SK-N-SH (cell line): ENCODE measurements around the gene KRT17. TPM values are rescaled to one million over a fixed set of nuclear protein-coding genes. Genes with fewer than 3 reads are reported as not detected.

ENCODE experiments used
- CTCF ChIA-PET: fragments of 300-600, 350-600 bp; formaldehyde crosslinking; extraction: SDS; loops from one replicate; lab custom pipeline; 2021; lab: Yijun Ruan, JAX
- POLR2A ChIA-PET: fragments of 350-600 bp; sonication (Branson Sonifier 250); formaldehyde crosslinking; extraction: SDS; loops from one replicate; lab custom pipeline; 2020; ENCODE audit warnings: antibody characterized with exemption, inconsistent platforms; lab: Yijun Ruan, JAX
- DNase-seq: peaks from one replicate; pipeline ENCODE4 v3.0.0; 2012
- H2AFZ ChIP-seq: fragments of 200-600 bp; sonication (generic); 2 replicates; pipeline ENCODE4 v1.8.1; 2016; ENCODE audit warnings: antibody characterized with exemption, mild to moderate bottlenecking, low read depth
- H3F3A ChIP-seq: fragments of 200-600 bp; sonication (generic); replicated peaks from 2 replicates; pipeline ENCODE3; 2016; ENCODE audit warnings: antibody characterized with exemption, mild to moderate bottlenecking; ENCODE audit not compliant: insufficient read depth
- H3K27ac ChIP-seq, 2 experiments: fragments of 200-500 bp in 1 of 2; fragments of 200-600 bp in 1 of 2; sonication (Bioruptor generic) in 1 of 2; sonication (generic), shearing (Covaris generic) in 1 of 2; 2 replicates each; pipeline versions ENCODE4 v1.5.1 to v1.6.1; 2014 to 2016; ENCODE audit warnings: low read depth in 2 of 2, inconsistent platforms in 1 of 2, low read length in 1 of 2, mild to moderate bottlenecking in 1 of 2, mixed read lengths in 1 of 2
- H3K27me3 ChIP-seq: fragments of 200-600 bp; sonication (generic), shearing (Covaris generic); 2 replicates; pipeline ENCODE4 v1.6.1; 2016; ENCODE audit warnings: mixed run types; ENCODE audit not compliant: insufficient read depth
- H3K36me3 ChIP-seq, 2 experiments: fragments of 200-500 bp in 1 of 2; fragments of 200-600 bp in 1 of 2; sonication (Bioruptor generic) in 1 of 2; sonication (generic) in 1 of 2; replicated peaks in 1 of 2; 2 replicates each; pipeline versions ENCODE3 to v1.5.1; 2014 to 2016; ENCODE audit warnings: low read length in 1 of 2, mild to moderate bottlenecking in 1 of 2; ENCODE audit not compliant: insufficient read depth in 2 of 2, control insufficient read depth in 1 of 2
- H3K4me1 ChIP-seq, 2 experiments: fragments of 200-500 bp in 1 of 2; fragments of 200-600 bp in 1 of 2; sonication (Bioruptor generic) in 1 of 2; sonication (generic), shearing (Covaris generic) in 1 of 2; 2 replicates each; pipeline versions ENCODE4 v1.5.1 to v1.6.1; 2014 to 2016; ENCODE audit warnings: low read depth in 1 of 2, low read length in 1 of 2, mixed run types in 1 of 2; ENCODE audit not compliant: insufficient read depth in 2 of 2, control insufficient read depth in 1 of 2
- H3K4me2 ChIP-seq: fragments of 200-600 bp; sonication (generic), shearing (Covaris generic); 2 replicates; pipeline ENCODE4 v1.6.1; 2017; ENCODE audit warnings: mixed run types
- H3K4me3 ChIP-seq, 2 experiments: fragments of 200-500 bp in 1 of 2; fragments of 200-600 bp in 1 of 2; sonication (Bioruptor generic) in 1 of 2; sonication (generic), shearing (Covaris generic) in 1 of 2; 2 replicates each; pipeline versions ENCODE4 v1.5.1 to v1.8.1; 2014 to 2016; ENCODE audit warnings: low read depth in 2 of 2, inconsistent platforms in 1 of 2, low read length in 1 of 2, mild to moderate bottlenecking in 1 of 2, mixed read lengths in 1 of 2, moderate library complexity in 1 of 2
- H3K79me2 ChIP-seq: fragments of 200-600 bp; sonication (generic); 2 replicates; pipeline ENCODE4 v1.8.1; 2017; ENCODE audit warnings: mild to moderate bottlenecking; ENCODE audit not compliant: insufficient read depth
- H3K9ac ChIP-seq: fragments of 200-600 bp; sonication (generic); 2 replicates; pipeline ENCODE4 v1.6.1; 2017; ENCODE audit warnings: mixed run types
- H3K9me2 ChIP-seq: fragments of 200-600 bp; sonication (generic); 2 replicates; pipeline ENCODE4 v1.6.1; 2017; ENCODE audit warnings: mixed run types
- H3K9me3 ChIP-seq: fragments of 200-600 bp; sonication (generic); 2 replicates; pipeline ENCODE4 v1.6.1; 2017; ENCODE audit warnings: mixed run types, mild to moderate bottlenecking, moderate library complexity
- H4K20me1 ChIP-seq: fragments of 200-600 bp; sonication (generic); 2 replicates; pipeline ENCODE4 v1.6.1; 2017; ENCODE audit warnings: mild to moderate bottlenecking, mixed run types; ENCODE audit not compliant: insufficient read depth
- CHD2 ChIP-seq: fragments of 150-350 bp; IDR thresholded peaks from 2 replicates; pipeline ENCODE4 v1.6.1; 2018; ENCODE audit warnings: low read length; ENCODE audit not compliant: partially characterized antibody
- ELF1 ChIP-seq: IDR thresholded peaks from 2 replicates; pipeline ENCODE4 v1.4.0; 2012
- FOSL2 ChIP-seq: IDR thresholded peaks from 2 replicates; pipeline ENCODE4 v1.4.0; 2012; ENCODE audit warnings: low read depth, mild to moderate bottlenecking, moderate library complexity, borderline replicate concordance
- FOXJ3 ChIP-seq: sonication (generic); formaldehyde crosslinking; IDR thresholded peaks from 2 replicates; pipeline ENCODE4 v1.5.1; 2020; ENCODE audit warnings: mild to moderate bottlenecking, missing genetic modification reagents
- FOXM1 ChIP-seq: IDR thresholded peaks from 2 replicates; pipeline ENCODE4 v1.4.0; 2012; ENCODE audit warnings: low read depth, mild to moderate bottlenecking
- GABPA ChIP-seq: IDR thresholded peaks from 2 replicates; pipeline ENCODE4 v1.4.0; 2012; ENCODE audit warnings: low read depth, mild to moderate bottlenecking
- GATA2 ChIP-seq: sonication (generic); formaldehyde crosslinking; IDR thresholded peaks from 2 replicates; pipeline ENCODE4 v1.5.0; 2020; ENCODE audit warnings: mild to moderate bottlenecking, missing genetic modification reagents
- JUND ChIP-seq: IDR thresholded peaks from 2 replicates; pipeline ENCODE4 v1.4.0; 2012
- MEF2A ChIP-seq: IDR thresholded peaks from 2 replicates; pipeline ENCODE4 v1.4.0; 2012; ENCODE audit warnings: low read depth, borderline replicate concordance
- MXI1 ChIP-seq: IDR thresholded peaks from 2 replicates; pipeline ENCODE4 v1.6.1; 2012; ENCODE audit warnings: mild to moderate bottlenecking, low read depth, low read length, improper control_type of control experiment
- NRF1 ChIP-seq: IDR thresholded peaks from 2 replicates; pipeline ENCODE4 v1.6.1; 2012; ENCODE audit warnings: low read depth, mild to moderate bottlenecking, low read length
- RAD21 ChIP-seq: IDR thresholded peaks from 2 replicates; pipeline ENCODE4 v1.6.1; 2012; ENCODE audit warnings: mild to moderate bottlenecking, low read length
- RCOR1 ChIP-seq: fragments of 150-350 bp; IDR thresholded peaks from 2 replicates; pipeline ENCODE4 v1.6.1; 2017; ENCODE audit warnings: antibody characterized with exemption, low read length
- RFX5 ChIP-seq: IDR thresholded peaks from 2 replicates; pipeline ENCODE4 v1.6.1; 2012; ENCODE audit warnings: mild to moderate bottlenecking, improper control_type of control experiment, low read length
- RXRA ChIP-seq: IDR thresholded peaks from 2 replicates; pipeline ENCODE4 v1.4.0; 2012; ENCODE audit warnings: low read depth, mild to moderate bottlenecking, borderline replicate concordance
- SIN3A ChIP-seq: IDR thresholded peaks from 2 replicates; pipeline ENCODE4 v1.6.1; 2012; ENCODE audit warnings: low read depth, mild to moderate bottlenecking, low read length, moderate library complexity, borderline replicate concordance
- SMC3 ChIP-seq: IDR thresholded peaks from 2 replicates; pipeline ENCODE4 v1.6.1; 2012; ENCODE audit warnings: low read depth, low read length, improper control_type of control experiment
- TAF1 ChIP-seq: IDR thresholded peaks from 2 replicates; pipeline ENCODE4 v1.6.1; 2012; ENCODE audit warnings: low read depth, mild to moderate bottlenecking, low read length, moderate library complexity, borderline replicate concordance
- TEAD4 ChIP-seq: IDR thresholded peaks from 2 replicates; pipeline ENCODE4 v1.4.0; 2012; ENCODE audit warnings: mild to moderate bottlenecking, borderline replicate concordance; ENCODE audit not compliant: insufficient read depth
- YY1 ChIP-seq: IDR thresholded peaks from 2 replicates; pipeline ENCODE4 v1.4.0; 2012; ENCODE audit warnings: low read depth, mild to moderate bottlenecking
- WGBS: methylation state at CpG from one replicate; pipeline ENCODE4 v1.1.6; 2017; ENCODE audit warnings: low lambda C conversion rate; 5-methylcytosine and 5-hydroxymethylcytosine counted together
- polyA plus RNA-seq, 3 experiments: library from polyadenylated mRNA; depleted of rRNA; stranded (reverse); fragments of >200 nt; gene quantifications; 2 replicates each; pipeline ENCODE4 v1.2.3, GENCODE V29; 2012
- TF ChIP-seq, protein P1 (sequence below): IDR thresholded peaks from 2 replicates; pipeline ENCODE4 v1.4.0; 2012; ENCODE audit warnings: low read depth, borderline replicate concordance
- TF ChIP-seq, protein P2 (sequence below): IDR thresholded peaks from 2 replicates; pipeline ENCODE4 v1.4.0; 2012; ENCODE audit warnings: low read depth
- TF ChIP-seq, protein P3 (sequence below): IDR thresholded peaks from 2 replicates; pipeline ENCODE4; 2012
- TF ChIP-seq, protein P4 (sequence below): IDR thresholded peaks from 2 replicates; pipeline ENCODE4 v1.4.0; 2012; ENCODE audit warnings: low read depth, borderline replicate concordance
- TF ChIP-seq, protein P5 (sequence below): fragments of 200-600 bp; sonication (generic); IDR thresholded peaks from 2 replicates; pipeline ENCODE4 v1.6.1; 2017; ENCODE audit warnings: antibody characterized with exemption, mild to moderate bottlenecking, moderate library complexity
- TF ChIP-seq, protein P6 (sequence below): fragments of 150-350 bp; IDR thresholded peaks from 2 replicates; pipeline ENCODE4 v1.6.1; 2017; ENCODE audit warnings: antibody characterized with exemption, low read length, low read depth, borderline replicate concordance

KRT17 gene
- polyA plus RNA-seq, 1 of the 3 experiments (the other 2 are of a cell fraction), result 0.39 TPM

DNA sequence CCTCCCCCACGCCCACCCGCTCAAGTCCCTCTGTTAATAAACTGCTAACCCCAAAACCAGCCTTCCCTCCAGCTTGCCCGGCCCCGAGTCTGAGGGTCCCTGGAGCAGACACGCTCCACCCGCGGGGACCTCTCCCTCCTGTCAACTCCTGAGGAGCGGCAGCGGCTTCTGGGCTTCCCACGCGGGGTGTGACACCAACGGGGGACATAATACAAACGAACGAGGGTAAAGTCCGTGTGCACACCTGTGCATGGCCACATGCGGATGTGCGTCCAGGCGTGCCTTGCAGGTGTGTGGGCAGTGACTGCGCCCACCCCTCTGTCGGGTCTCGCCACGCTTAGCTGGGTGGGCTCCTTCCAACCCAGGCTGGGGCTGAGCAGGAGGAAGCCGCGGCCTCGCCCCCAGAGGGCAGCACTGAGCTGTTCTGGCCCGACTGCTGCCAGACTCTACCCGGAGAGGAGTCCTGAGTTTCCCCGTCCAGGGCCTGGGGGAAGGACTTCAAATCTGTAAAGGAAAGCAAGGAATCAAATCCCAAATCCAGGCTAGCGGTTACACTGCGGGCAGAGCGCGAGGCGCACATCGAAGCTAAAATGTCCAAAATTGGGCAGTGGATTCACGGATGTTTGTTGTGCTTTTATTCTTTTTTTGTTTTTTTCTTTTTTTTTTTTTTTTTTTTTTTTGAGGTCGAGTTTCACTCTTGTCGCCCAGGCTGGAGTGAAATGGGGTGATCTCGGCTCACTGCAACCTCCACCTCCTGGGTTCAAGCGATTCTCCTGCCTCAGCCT is 24.2 kb upstream of the KRT17 start:
- POLR2A ChIA-PET, result interaction anchor here (0.6 to 0.8 kb wide), 3 partner anchors 69 to 738 kb away, joined by 3 to 4 read pairs (median 3); no protein-coding TSS in a partner anchor
- WGBS, result 8% methylated on average over 24 of the region's 39 CpGs
- Histone ChIP-seq H3K4me2 (peak overlapping the region; percentile 82), H3K4me1 (peaks cover 0 to 15% of the 10 kb centered on the region in 2 experiments; a peak in 1 of 4 replicates), H3K79me2 (no peaks in the 10 kb centered on the region), H3K9ac (no peak overlapping the region), H3F3A (no peaks in the 10 kb centered on the region), H3K9me2 (no peaks in the 10 kb centered on the region), H3K27me3 (no peaks in the 10 kb centered on the region), H3K27ac (no peak overlapping the region), H2AFZ (peak overlapping the region; percentile 91), H3K36me3 (no peaks in the 10 kb centered on the region), H4K20me1 (no peaks in the 10 kb centered on the region)
- DNase-seq, result peak; percentile 94
- no peak for TF ChIP-seq GATA2 (CRISPR knock-in tag)
- TF ChIP-seq, protein P1, sequence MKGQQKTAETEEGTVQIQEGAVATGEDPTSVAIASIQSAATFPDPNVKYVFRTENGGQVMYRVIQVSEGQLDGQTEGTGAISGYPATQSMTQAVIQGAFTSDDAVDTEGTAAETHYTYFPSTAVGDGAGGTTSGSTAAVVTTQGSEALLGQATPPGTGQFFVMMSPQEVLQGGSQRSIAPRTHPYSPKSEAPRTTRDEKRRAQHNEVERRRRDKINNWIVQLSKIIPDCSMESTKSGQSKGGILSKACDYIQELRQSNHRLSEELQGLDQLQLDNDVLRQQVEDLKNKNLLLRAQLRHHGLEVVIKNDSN, result no peak
- no peak for TF ChIP-seq MEF2A
- no peak for TF ChIP-seq SIN3A
- TF ChIP-seq RFX5, result no peak
- no peak for TF ChIP-seq FOXJ3 (CRISPR knock-in tag)
- no peak for TF ChIP-seq FOXM1
- TF ChIP-seq NRF1, result no peak
- TF ChIP-seq, protein P2, sequence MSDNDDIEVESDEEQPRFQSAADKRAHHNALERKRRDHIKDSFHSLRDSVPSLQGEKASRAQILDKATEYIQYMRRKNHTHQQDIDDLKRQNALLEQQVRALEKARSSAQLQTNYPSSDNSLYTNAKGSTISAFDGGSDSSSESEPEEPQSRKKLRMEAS, result peak; percentile 23; the same call in 1 of the 2 replicates
- no peak for TF ChIP-seq CHD2
- TF ChIP-seq, protein P3, sequence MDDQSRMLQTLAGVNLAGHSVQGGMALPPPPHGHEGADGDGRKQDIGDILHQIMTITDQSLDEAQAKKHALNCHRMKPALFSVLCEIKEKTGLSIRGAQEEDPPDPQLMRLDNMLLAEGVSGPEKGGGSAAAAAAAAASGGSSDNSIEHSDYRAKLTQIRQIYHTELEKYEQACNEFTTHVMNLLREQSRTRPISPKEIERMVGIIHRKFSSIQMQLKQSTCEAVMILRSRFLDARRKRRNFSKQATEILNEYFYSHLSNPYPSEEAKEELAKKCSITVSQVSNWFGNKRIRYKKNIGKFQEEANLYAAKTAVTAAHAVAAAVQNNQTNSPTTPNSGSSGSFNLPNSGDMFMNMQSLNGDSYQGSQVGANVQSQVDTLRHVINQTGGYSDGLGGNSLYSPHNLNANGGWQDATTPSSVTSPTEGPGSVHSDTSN, result no peak
- peak; percentile 70 for TF ChIP-seq RAD21
- TF ChIP-seq, protein P4, sequence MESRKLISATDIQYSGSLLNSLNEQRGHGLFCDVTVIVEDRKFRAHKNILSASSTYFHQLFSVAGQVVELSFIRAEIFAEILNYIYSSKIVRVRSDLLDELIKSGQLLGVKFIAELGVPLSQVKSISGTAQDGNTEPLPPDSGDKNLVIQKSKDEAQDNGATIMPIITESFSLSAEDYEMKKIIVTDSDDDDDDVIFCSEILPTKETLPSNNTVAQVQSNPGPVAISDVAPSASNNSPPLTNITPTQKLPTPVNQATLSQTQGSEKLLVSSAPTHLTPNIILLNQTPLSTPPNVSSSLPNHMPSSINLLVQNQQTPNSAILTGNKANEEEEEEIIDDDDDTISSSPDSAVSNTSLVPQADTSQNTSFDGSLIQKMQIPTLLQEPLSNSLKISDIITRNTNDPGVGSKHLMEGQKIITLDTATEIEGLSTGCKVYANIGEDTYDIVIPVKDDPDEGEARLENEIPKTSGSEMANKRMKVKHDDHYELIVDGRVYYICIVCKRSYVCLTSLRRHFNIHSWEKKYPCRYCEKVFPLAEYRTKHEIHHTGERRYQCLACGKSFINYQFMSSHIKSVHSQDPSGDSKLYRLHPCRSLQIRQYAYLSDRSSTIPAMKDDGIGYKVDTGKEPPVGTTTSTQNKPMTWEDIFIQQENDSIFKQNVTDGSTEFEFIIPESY, result no peak
- no peak for TF ChIP-seq ELF1
- TF ChIP-seq, protein P5, sequence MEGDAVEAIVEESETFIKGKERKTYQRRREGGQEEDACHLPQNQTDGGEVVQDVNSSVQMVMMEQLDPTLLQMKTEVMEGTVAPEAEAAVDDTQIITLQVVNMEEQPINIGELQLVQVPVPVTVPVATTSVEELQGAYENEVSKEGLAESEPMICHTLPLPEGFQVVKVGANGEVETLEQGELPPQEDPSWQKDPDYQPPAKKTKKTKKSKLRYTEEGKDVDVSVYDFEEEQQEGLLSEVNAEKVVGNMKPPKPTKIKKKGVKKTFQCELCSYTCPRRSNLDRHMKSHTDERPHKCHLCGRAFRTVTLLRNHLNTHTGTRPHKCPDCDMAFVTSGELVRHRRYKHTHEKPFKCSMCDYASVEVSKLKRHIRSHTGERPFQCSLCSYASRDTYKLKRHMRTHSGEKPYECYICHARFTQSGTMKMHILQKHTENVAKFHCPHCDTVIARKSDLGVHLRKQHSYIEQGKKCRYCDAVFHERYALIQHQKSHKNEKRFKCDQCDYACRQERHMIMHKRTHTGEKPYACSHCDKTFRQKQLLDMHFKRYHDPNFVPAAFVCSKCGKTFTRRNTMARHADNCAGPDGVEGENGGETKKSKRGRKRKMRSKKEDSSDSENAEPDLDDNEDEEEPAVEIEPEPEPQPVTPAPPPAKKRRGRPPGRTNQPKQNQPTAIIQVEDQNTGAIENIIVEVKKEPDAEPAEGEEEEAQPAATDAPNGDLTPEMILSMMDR, result peak; percentile 92
- 0 out of 2 replicates have a peak, but pooled peaks have one; percentile 40 for TF ChIP-seq RCOR1
- TF ChIP-seq RXRA, result no peak
- no peak for TF ChIP-seq FOSL2
- TF ChIP-seq, protein P6, sequence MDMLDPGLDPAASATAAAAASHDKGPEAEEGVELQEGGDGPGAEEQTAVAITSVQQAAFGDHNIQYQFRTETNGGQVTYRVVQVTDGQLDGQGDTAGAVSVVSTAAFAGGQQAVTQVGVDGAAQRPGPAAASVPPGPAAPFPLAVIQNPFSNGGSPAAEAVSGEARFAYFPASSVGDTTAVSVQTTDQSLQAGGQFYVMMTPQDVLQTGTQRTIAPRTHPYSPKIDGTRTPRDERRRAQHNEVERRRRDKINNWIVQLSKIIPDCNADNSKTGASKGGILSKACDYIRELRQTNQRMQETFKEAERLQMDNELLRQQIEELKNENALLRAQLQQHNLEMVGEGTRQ, result no peak
- no peak for TF ChIP-seq GABPA
- TF ChIP-seq YY1, result no peak
- no peak for TF ChIP-seq TEAD4
- peak; percentile 80 for TF ChIP-seq SMC3
- no peak for TF ChIP-seq JUND
- TF ChIP-seq MXI1, result no peak
- no peak for TF ChIP-seq TAF1
- TF ChIP-seq, all 33 proteins: peak for 5
- Histone ChIP-seq H3K4me3 (peak overlapping the region; percentile 36 to 49), H3K9me3 (no peaks in the 10 kb centered on the region)
- CTCF ChIA-PET, result interaction anchor here (0.5 to 20.6 kb wide), 79 partner anchors 8 to 1153 kb away, joined by 3 to 646 read pairs (median 5); partner anchors contain the start of genes KRT14, KRT15, KRT17 and KRT34
